ENCODE measurements around the gene SBF2. TPM values are rescaled to one million over a fixed set of nuclear protein-coding genes. Genes with fewer than 3 reads are reported as not detected.

Gene SBF2
- total RNA-seq, 2 donors from 2014 or later: 30.5 to 47.0 TPM

DNA sequence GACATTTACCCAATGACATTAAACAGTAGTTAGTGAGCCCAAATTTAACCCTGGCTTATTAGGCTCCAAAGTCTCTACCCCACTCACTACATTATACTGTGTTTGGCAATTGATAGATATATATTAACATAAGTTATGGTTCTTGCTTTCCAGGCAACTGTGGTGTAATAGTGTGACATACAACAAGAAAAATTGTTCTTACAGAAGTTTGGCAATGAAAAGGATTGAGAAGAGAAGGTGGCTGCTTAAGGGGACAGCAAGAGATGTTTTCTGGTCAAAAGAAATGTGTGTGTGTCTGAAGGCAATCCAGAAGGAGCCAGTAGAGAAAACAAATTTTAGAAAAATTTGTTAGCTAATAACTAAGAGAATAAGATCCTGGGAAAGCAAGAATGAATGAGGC, 497.8 kb downstream of the SBF2 start:
- no peaks in the 10 kb centered on the region for H3K9me3 ChIP-seq
- no peaks in the 10 kb centered on the region for H3K4me1 ChIP-seq
- H3K27me3 ChIP-seq: no peaks in the 10 kb centered on the region
- no peak overlapping the region for H3K27ac ChIP-seq
- no peaks in the 10 kb centered on the region for H3K36me3 ChIP-seq
- DNase-seq: no peak
- no peak overlapping the region for H3K9ac ChIP-seq (ENCODE audit: low read depth in 2 of 2, low read length in 2 of 2)
- intact Hi-C loops (cut with DNase I): no loop called here
- H3K4me3 ChIP-seq: no peak overlapping the region
- TF ChIP-seq, protein P1, sequence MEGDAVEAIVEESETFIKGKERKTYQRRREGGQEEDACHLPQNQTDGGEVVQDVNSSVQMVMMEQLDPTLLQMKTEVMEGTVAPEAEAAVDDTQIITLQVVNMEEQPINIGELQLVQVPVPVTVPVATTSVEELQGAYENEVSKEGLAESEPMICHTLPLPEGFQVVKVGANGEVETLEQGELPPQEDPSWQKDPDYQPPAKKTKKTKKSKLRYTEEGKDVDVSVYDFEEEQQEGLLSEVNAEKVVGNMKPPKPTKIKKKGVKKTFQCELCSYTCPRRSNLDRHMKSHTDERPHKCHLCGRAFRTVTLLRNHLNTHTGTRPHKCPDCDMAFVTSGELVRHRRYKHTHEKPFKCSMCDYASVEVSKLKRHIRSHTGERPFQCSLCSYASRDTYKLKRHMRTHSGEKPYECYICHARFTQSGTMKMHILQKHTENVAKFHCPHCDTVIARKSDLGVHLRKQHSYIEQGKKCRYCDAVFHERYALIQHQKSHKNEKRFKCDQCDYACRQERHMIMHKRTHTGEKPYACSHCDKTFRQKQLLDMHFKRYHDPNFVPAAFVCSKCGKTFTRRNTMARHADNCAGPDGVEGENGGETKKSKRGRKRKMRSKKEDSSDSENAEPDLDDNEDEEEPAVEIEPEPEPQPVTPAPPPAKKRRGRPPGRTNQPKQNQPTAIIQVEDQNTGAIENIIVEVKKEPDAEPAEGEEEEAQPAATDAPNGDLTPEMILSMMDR (IDR thresholded peaks at IDR 0.05): no peak

DNA sequence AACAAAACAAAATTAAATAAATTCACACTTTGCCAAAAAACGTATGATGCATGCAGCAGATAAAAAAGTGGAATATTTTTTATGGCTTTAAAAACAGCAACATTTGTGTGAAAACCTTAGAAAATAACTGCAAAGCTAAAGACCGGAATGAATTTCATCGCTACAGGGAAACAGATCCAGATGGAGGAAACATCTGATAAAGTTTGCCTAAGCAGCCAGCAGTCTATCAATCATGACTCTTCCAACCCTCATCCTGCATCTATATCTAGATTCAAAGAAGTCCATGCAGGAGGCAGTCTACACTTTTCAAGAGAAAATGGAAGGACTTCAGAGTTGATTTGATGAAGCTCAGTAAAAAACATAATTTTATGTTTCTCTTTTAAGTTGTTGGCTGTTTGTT, 503.3 kb downstream of the SBF2 start:
- Histone ChIP-seq H3K4me3 (no peak overlapping the region), H3K4me1 (no peaks in the 10 kb centered on the region), H3K9ac (ENCODE audit: low read depth in 2 of 2, low read length in 2 of 2) (no peak overlapping the region), H3K9me3 (no peaks in the 10 kb centered on the region), H3K27ac (no peak overlapping the region), H3K36me3 (no peaks in the 10 kb centered on the region), H3K27me3 (no peaks in the 10 kb centered on the region)
- intact Hi-C loops (cut with DNase I): no loop called here
- TF ChIP-seq, protein P1 (IDR thresholded peaks at IDR 0.05): no peak
- DNase-seq: no peak

DNA sequence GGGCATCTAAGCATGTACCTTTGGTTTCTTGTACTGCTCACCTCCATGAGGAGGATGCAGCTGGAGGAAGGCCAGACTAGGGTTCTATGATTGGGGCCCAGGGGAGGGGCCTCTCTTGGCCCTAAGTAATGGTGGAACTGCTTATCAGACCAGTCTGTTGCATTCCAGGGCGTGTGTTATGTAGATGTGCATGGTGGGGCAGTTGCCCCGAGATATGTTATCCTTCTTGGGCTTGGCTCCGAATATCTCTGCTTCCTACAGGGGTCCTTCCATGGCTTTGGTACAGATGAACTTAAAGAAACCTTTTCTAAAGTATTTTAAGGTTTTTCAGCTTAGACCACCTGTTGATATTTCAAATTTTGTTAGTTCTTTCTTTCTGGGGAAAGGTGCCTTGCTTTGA, 504.1 kb downstream of the SBF2 start:
- Histone ChIP-seq H3K9me3 (no peaks in the 10 kb centered on the region), H3K4me1 (no peaks in the 10 kb centered on the region), H3K27ac (no peak overlapping the region), H3K36me3 (no peaks in the 10 kb centered on the region), H3K9ac (ENCODE audit: low read depth in 2 of 2, low read length in 2 of 2) (no peak overlapping the region), H3K4me3 (no peak overlapping the region), H3K27me3 (no peaks in the 10 kb centered on the region)
- TF ChIP-seq, protein P1 (IDR thresholded peaks at IDR 0.05): no peak
- DNase-seq: no peak
- intact Hi-C loops (cut with DNase I): no loop called here

DNA sequence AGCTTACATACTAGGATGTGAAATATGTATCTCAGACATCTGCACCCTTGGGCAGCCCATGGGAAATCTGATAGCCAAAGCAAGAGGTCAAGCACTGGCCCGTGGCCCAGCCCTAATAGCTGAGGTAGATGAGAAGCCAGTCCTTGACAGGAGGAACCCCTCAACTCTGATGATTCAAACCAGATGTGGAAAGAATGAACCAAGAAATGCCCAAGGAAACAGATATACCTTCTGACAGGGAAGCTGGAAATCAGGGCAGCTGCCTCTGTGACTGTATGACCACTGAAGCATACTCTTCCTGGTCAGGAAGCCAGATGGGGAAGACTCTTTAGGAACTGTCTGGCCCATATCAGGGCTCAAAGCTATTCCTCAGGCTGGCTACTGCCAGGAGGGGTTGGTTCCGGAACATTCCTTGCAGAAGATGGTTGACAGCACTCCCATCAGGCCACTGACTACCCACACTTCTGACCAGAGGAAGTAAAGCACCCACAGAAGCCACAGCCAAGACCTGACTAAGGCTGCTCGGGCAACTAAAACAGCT, 506.0 kb downstream of the SBF2 start:
- no peak for DNase-seq
- H3K4me1 ChIP-seq: no peaks in the 10 kb centered on the region
- intact Hi-C loops (cut with DNase I): no loop called here

DNA sequence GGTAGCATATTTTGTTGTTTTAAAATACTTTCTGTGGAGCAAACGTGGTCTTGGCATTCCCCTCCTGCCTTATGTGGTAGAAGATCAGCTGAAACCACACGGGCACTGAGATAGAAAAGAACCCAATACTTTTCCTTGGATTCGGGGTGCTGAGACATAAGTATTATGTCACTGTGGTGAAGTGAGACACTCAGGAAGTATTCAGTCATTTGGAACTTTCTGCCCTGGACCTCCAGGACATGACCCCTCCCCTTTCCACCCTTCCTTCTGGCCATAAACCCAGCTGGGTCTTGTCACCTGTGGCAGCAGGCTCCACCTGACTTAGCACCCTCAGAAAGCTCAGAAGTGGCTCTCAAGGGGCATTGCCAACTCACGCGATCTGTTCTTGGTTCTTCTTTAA, 506.8 kb downstream of the SBF2 start:
- intact Hi-C loops (cut with DNase I): no loop called here
- H3K9ac ChIP-seq (ENCODE audit: low read depth in 2 of 2, low read length in 2 of 2): no peak overlapping the region
- no peak overlapping the region for H3K27ac ChIP-seq
- DNase-seq: no peak
- H3K9me3 ChIP-seq: no peaks in the 10 kb centered on the region
- H3K36me3 ChIP-seq: no peaks in the 10 kb centered on the region
- TF ChIP-seq, protein P1 (IDR thresholded peaks at IDR 0.05): no peak
- no peak overlapping the region for H3K4me3 ChIP-seq
- no peaks in the 10 kb centered on the region for H3K27me3 ChIP-seq
- H3K4me1 ChIP-seq: no peaks in the 10 kb centered on the region

More for the DNA sequence above, 506.0 kb downstream of the SBF2 start:
- Histone ChIP-seq H3K27me3 (no peaks in the 10 kb centered on the region), H3K27ac (no peak overlapping the region), H3K9ac (ENCODE audit: low read depth in 2 of 2, low read length in 2 of 2) (no peak overlapping the region), H3K4me3 (no peak overlapping the region), H3K36me3 (no peaks in the 10 kb centered on the region), H3K9me3 (no peaks in the 10 kb centered on the region)
- TF ChIP-seq, protein P1 (IDR thresholded peaks at IDR 0.05): no peak

Data from colonic mucosa (tissue), 4 donors.